SKM-1 treated with dmso at 0.1 percent for 144 hours (cell line): ENCODE results near the gene PTH2.
"Not testable (repeated sequence)": the region's sequence is repeated elsewhere in the genome, so short reads cannot be mapped to it uniquely, and the experiment has no call there.

Source experiments
- DNase-seq: peaks from one replicate; lab custom pipeline; 2025; ENCODE audit not compliant: unreplicated experiment; lab: John Stamatoyannopoulos, UW

Gene PTH2

DNA sequence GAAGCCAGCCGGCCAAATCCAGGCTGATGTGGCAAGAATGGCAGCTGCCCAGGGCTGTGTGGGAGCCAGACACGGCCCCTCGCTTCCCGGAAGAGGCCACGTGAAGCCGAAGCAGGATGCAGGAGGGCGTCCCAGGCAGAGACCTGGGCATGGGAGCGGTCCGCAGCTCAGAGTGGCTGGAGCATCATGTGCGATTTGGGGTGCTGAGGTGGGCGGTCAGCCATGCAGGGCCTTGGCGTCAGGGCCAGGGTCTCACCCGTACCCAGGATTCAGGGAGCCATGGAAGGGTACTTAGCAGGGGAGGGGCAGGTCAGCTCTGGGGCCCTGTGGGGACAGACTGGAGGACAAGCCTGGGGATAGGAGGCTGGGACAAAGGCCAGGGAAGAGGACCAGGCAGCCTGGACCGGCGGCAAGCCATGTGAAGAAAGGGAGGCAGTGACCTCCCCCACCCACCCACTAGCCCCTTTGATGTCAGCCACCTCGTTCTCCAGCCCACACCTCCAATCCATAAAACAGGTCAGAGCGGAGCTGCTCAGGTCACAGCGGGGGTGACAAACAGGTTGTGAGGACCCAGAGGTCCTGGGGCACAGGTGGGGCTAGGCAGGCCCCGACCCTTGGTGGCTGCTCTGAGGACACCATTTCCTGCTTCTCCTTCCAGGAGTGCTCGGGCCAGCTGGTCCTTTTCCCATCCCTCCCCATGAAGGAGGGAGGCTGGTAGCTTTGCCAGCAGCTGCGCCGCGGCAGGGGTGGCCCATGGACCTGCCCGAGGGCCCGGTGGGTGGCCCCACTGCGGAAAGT, 32.9 kb downstream of the PTH2 start:
- DNase-seq = no peak

DNA sequence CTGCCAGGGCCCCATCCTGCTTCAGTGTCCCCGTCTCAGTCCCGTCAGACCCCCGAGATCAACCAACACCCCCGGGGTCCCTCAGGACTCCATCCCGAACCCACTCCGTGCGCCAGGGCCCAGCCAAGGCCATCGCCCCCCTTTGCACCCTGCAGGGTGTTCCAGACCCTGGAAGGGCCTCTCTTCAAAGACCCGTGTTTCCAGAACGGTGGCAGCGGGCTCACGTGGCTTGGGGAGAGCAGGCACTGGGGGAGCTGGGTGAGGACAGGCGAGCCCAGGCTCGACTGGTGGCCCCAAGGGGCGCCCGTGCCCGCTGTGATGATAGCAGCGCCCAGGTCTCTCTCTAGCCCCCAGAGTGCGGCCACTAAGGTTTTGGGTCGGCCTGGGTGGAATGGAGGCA, 33.8 kb downstream of the PTH2 start:
- DNase-seq = no peak

DNA sequence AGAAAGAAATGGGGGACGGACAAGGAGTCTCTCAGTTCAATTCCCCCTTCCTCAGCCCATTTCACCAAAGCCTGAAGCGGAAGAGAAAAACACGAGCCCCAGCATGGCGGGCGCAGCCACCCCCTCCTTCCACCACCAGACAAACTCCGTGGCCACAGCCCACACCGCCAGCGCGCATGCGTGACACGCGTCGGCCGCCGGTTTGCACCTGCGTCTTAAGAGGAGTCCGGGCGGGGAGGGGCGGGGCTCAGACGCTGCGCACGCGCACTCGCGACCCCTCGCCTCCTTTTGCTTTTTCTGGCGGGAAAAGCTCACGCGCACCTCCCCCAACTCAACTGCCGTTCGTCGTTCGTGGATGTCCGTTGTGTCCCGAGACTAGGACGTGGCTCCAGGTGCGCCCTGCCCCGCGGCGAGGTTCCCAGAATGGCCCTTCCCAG, 35.3 kb downstream of the PTH2 start, which contains the start of gene KASH5:
KASH5 (plus strand) TSS at position 314 of the 437 bp plus-strand sequence. CDS start 2,635 bp downstream, outside the sequence.
- DNase-seq = no peak

DNA sequence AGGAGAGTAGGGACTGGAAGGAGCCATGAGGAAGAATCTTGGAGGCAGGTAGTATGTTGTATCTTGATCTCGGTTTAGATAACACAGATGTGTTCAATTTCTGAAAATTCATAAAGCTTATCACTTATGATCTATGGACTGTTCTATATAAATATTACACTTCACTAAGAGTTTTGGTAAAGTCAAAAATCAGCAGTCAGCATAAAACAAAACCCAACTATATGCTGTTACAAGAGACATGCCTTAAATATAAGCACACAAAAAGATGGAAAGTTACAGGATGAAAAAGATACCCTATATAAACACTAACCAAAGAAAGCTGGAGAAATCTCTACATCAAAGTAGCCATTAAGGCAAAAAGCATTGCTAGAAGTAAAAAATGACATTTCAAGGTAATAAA, 39.6 kb downstream of the PTH2 start:
- DNase-seq = no peak

DNA sequence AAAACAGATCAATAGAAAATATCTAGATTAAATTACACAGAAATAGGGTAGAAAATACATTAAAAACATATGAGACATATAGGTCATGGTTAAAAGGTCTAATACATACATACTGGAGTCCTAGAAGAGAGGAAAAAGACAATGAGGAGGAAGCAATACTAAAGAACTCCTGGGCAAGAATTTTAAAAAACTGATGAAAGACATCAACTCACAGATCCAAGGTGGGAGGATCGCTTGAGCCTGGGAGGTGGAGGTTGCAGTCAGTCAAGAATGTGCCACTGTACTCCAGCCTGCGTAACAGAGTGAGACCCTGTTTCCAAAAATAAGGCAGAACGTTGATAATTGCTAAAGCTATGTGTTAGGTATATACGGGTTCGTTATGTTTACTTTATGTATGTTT, 40.6 kb downstream of the PTH2 start:
- no peak for DNase-seq

DNA sequence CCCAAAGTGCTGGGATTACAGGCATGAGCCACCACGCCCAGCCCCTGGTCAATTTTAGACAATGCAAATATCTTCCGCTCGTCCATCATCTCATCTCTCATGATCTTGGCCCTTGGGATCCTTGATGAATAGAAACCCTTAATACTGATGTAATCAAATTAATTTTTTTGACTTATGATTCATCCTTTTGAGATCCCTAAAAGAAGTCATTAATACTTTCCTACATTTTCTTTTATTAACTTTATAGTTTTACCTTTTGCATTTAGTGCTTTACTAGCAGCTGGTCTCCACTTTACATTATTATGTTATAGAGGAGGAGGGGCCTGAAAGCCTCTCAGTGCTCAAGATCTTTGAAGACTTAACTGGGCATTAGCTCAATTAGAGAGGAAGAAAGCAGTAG, 42.9 kb downstream of the PTH2 start:
- no peak for DNase-seq

DNA sequence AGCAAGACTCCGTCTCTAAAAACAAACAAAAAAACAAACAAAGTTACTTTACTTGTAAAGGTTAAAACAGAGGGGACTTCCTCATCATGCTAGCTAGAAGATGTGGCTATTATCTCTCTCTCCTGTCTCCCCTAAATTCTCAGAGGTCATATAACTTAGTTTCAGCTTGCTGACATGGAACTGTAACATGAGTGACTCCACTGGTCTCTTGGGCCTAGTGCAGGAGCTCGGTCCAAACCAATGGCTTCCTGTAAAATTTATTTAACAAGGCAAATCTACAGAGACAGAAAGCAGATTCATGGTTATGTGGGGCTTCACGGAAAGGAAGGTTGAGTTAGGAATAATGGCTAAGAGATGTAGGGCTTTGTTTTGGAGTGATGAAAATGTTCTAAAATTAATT, 44.7 kb downstream of the PTH2 start:
- no peak for DNase-seq

DNA sequence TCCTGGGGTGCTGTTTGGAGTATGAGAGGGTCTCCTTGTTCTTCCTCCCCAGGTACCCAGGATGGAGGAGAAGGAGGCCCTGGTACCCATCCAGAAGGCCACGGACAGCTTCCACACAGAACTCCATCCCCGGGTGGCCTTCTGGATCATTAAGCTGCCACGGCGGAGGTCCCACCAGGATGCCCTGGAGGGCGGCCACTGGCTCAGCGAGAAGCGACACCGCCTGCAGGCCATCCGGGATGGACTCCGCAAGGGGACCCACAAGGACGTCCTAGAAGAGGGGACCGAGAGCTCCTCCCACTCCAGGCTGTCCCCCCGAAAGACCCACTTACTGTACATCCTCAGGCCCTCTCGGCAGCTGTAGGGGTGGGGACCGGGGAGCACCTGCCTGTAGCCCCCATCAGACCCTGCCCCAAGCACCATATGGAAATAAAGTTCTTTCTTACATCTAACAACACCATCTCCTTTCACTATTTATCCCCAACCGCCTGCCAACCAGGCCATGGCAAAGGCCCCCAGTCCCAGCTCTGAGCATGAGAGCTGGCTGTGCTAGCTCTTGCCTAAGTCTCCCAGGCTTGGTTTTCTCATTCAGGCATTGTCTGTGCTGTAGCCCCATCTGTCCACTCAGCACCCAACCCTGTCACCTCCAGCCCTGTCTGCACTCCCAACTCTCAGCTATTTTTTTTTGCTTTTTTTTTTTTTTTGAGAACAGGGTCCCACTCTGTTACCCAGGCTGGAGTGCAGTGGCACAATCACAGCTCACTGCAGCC, 48.4 kb downstream of the PTH2 start:
- DNase-seq = no peak

DNA sequence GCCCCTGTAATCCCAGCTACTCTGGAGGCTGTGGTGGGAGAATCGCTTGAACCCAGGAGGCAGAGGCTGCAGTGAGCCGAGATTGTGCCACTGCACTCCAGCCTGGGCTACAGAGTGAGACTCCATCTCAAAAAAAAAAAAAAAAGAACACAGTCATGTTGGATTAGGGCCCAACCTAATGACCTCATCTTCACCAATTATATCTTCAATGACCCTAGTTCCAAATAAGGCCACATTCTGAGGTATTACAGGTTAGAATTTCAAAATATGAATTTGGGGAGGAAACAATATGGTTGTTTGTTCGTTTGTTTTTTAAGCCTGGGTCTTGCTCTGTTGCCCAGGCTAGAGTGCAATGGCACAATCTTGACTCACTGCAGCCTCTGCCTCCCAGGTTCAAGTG, 50.1 kb downstream of the PTH2 start:
- DNase-seq = not testable (repeated sequence)
